Mucosa of descending colon (tissue), 3 donors: ENCODE data around the gene LCLAT1. TPM values are rescaled to one million over a fixed set of nuclear protein-coding genes. Genes with fewer than 3 reads are reported as not detected.
A peak's percentile ranks its signal among the peaks of the same experiment; 100 is the strongest.
"Not testable (repeated sequence)": the region's sequence is repeated elsewhere in the genome, so short reads cannot be mapped to it uniquely, and the experiment has no call there.

Experiments used
- ATAC-seq: fragments of 200-7000 bp; cut with Tn5 transposase; one replicate; pipeline ENCODE4 v1.9.1; 2020; ENCODE audit warnings: mild to moderate bottlenecking, moderate library complexity
- DNase-seq, 3 donors: peaks; one replicate each; pipeline ENCODE4 v3.0.0-alpha.2; 2020
- H3K36me3 ChIP-seq: fragments of 200-600 bp; one replicate; pipeline ENCODE4 v1.8.0; 2021; ENCODE audit warnings: low read depth, mild to moderate bottlenecking
- H3K4me1 ChIP-seq: fragments of 200-600 bp; one replicate; pipeline ENCODE4 v1.8.0; 2021; ENCODE audit warnings: low read depth, mild to moderate bottlenecking
- H3K4me3 ChIP-seq: fragments of 200-600 bp; one replicate; pipeline ENCODE4 v1.8.0; 2021; ENCODE audit warnings: mild to moderate bottlenecking
- H3K9me3 ChIP-seq: fragments of 200-600 bp; one replicate; pipeline ENCODE4 v1.8.0; 2021; ENCODE audit warnings: mild to moderate bottlenecking
- CTCF ChIP-seq: fragments of 200-600 bp; IDR thresholded peaks from one replicate; pipeline ENCODE4 v1.8.0; 2022; ENCODE audit warnings: antibody characterized with exemption, mild to moderate bottlenecking
- intact Hi-C, 2 donors: fragments of 100-400 bp; cut with DNase I in 1 of 2; cut with micrococcal nuclease in 1 of 2; formaldehyde crosslinking; loops; one replicate each; pipeline versions ENCODE4 v1.11.0 to v1.11.1; 2022; cut with DNase I, micrococcal nuclease
- total RNA-seq, 3 donors: library from RNA; stranded (reverse); fragmentation: NEBNext Ultra II Directional in 2 of 3; extraction: Animal tissue kit (Norgen Biotek cat#: 25700) in 2 of 3; gene quantifications; one replicate each; pipeline versions ENCODE4 v1.2.1 to v1.2.4, GENCODE V29; 2021 to 2023
- donor health status: DM: no; HTN: no; CAD: no; lungs with moderate emphysema.
- donor health status: DM: no; HTN: no; CAD: no.
- donor health status: DM: no; HTN: yes; CAD: no.

LCLAT1 gene
- total RNA-seq, 3 donors from 2014 or later: 18.1 to 27.1 (median 22.2) TPM

- ATAC-seq: no peak
- TF ChIP-seq CTCF: no peak
Measured at GRCh38 chr2:30492185-30492584, 45.1 kb downstream of the LCLAT1 start.

GRCh38 chr2:30492619-30493018 is 45.6 kb downstream of the LCLAT1 start:
- ATAC-seq (no peak), DNase-seq (no peak)
- Histone ChIP-seq H3K4me3 (no peak overlapping the region), H3K36me3 (no peaks in the 10 kb centered on the region), H3K9me3 (peaks cover 2% of the 10 kb centered on the region), H3K4me1 (no peaks in the 10 kb centered on the region)
- no peak for TF ChIP-seq CTCF
- intact Hi-C loops: no loop called here

More at GRCh38 chr2:30492185-30492584, 45.1 kb downstream of the LCLAT1 start:
- DNase-seq: no peak
- Histone ChIP-seq H3K9me3 (no peaks in the 10 kb centered on the region), H3K4me3 (no peak overlapping the region), H3K4me1 (no peaks in the 10 kb centered on the region), H3K36me3 (no peaks in the 10 kb centered on the region)
- intact Hi-C loops: no loop called here

GRCh38 chr2:30493440-30493839 is 46.4 kb downstream of the LCLAT1 start:
- no peaks in the 10 kb centered on the region for H3K36me3 ChIP-seq
- peaks cover 10% of the 10 kb centered on the region for H3K9me3 ChIP-seq
- DNase-seq (no peak), ATAC-seq (no peak)
- no peak for TF ChIP-seq CTCF
- intact Hi-C loops: no loop called here
- no peak overlapping the region for H3K4me3 ChIP-seq
- no peaks in the 10 kb centered on the region for H3K4me1 ChIP-seq

GRCh38 chr2:30495896-30496295 is 48.9 kb downstream of the LCLAT1 start:
- H3K4me3 ChIP-seq, DNase-seq, H3K4me1 ChIP-seq, H3K36me3 ChIP-seq, intact Hi-C loops: not testable (repeated sequence)
- peaks cover 24% of the 10 kb centered on the region for H3K9me3 ChIP-seq
- peak; percentile 32 for ATAC-seq

- no peak overlapping the region for H3K4me3 ChIP-seq
- intact Hi-C loops: no loop called here
- no peak for TF ChIP-seq CTCF
- no peaks in the 10 kb centered on the region for H3K4me1 ChIP-seq
- peaks cover 28% of the 10 kb centered on the region for H3K9me3 ChIP-seq
- DNase-seq: no peak
- H3K36me3 ChIP-seq: no peaks in the 10 kb centered on the region
- ATAC-seq: no peak
Measured at GRCh38 chr2:30499681-30500080, 52.6 kb downstream of the LCLAT1 start.

GRCh38 chr2:30500699-30501098 is 53.7 kb downstream of the LCLAT1 start:
- no peak overlapping the region for H3K4me3 ChIP-seq

More at GRCh38 chr2:30500699-30501098, 53.7 kb downstream of the LCLAT1 start:
- DNase-seq (no peak), ATAC-seq (no peak)
- Histone ChIP-seq H3K4me1 (no peaks in the 10 kb centered on the region), H3K36me3 (no peaks in the 10 kb centered on the region), H3K9me3 (peaks cover 28% of the 10 kb centered on the region)
- intact Hi-C loops: no loop called here
- no peak for TF ChIP-seq CTCF
